Panc1 (cell line): Measurements from ENCODE around the gene PHEX. TPM values are rescaled to one million over a fixed set of nuclear protein-coding genes. Genes with fewer than 3 reads are reported as not detected.

Experiments used
- ATAC-seq: fragments of 200-7000 bp; cut with Tn5 transposase; 2 replicates; pipeline ENCODE4 v1.9.1; 2020; ENCODE audit warnings: mild to moderate bottlenecking, moderate library complexity
- BruUV-seq: library from RNA; stranded (reverse); fragments of 400-500 nt; replicated peaks from 2 replicates; lab custom pipeline; 2021; lab: Mats Ljungman, UMichigan
- CTCF ChIA-PET: fragments of 300-600 bp; sonication (Branson Sonifier 250); formaldehyde crosslinking; loops from one replicate; lab custom pipeline; 2022; ENCODE audit warnings: antibody characterized with exemption; lab: Charles Lee
- POLR2A ChIA-PET: fragments of 300-600 bp; sonication (Branson Sonifier 250); formaldehyde crosslinking; loops from one replicate; lab custom pipeline; 2022; ENCODE audit warnings: antibody characterized with exemption; lab: Charles Lee
- DNase-seq: peaks from one replicate; pipeline ENCODE4 v3.0.0-alpha.2; 2010; ENCODE audit warnings: low read depth, low spot score
- H3K27ac ChIP-seq: 2 replicates; pipeline ENCODE4 v1.5.1; 2011; ENCODE audit warnings: mild to moderate bottlenecking, low read length, inconsistent platforms
- H3K27me3 ChIP-seq: fragments of 200-500 bp; sonication (Bioruptor generic); 2 replicates; pipeline ENCODE4 v1.6.0; 2014; ENCODE audit warnings: low read length, inconsistent platforms; ENCODE audit not compliant: control insufficient read depth, insufficient read depth
- H3K36me3 ChIP-seq: fragments of 200-500 bp; sonication (Bioruptor generic); 2 replicates; pipeline ENCODE4 v1.5.1; 2014; ENCODE audit warnings: inconsistent platforms, mild to moderate bottlenecking, low read length, moderate library complexity; ENCODE audit not compliant: control insufficient read depth, insufficient read depth
- H3K4me1 ChIP-seq: 2 replicates; pipeline ENCODE4 v1.5.1; 2011; ENCODE audit warnings: inconsistent platforms, mild to moderate bottlenecking, low read length, moderate library complexity; ENCODE audit not compliant: control insufficient read depth, insufficient read depth
- H3K4me3 ChIP-seq, 2 experiments: 2 replicates each; pipeline ENCODE4 v1.5.1; 2011 to 2012; ENCODE audit warnings: low read depth in 2 of 2, low read length in 2 of 2, mild to moderate bottlenecking in 2 of 2, inconsistent platforms in 1 of 2, moderate library complexity in 1 of 2
- H3K9me3 ChIP-seq: fragments of 200-500 bp; sonication (Bioruptor generic); 2 replicates; pipeline ENCODE4 v1.5.1; 2014; ENCODE audit warnings: low read depth, mild to moderate bottlenecking, inconsistent platforms, low read length, moderate library complexity; ENCODE audit not compliant: control insufficient read depth, insufficient read depth
- CTCF ChIP-seq: fragments of 450-650 bp; IDR thresholded peaks from 2 replicates; pipeline ENCODE4 v1.5.1; 2017; ENCODE audit warnings: mild to moderate bottlenecking
- POLR2AphosphoS5 ChIP-seq: IDR thresholded peaks from 2 replicates; pipeline ENCODE4 v1.6.1; 2012; ENCODE audit warnings: mild to moderate bottlenecking, low read depth, low read length, moderate library complexity
- REST ChIP-seq, 2 experiments: IDR thresholded peaks; 2 replicates each; pipeline ENCODE4 v1.6.1; 2011 to 2012; ENCODE audit warnings: low read depth in 2 of 2, control low read depth in 1 of 2, low read length in 1 of 2, mild to moderate bottlenecking in 1 of 2, moderate library complexity in 1 of 2; ENCODE audit not compliant: insufficient read depth in 1 of 2
- SIN3A ChIP-seq: IDR thresholded peaks from 2 replicates; pipeline ENCODE4 v1.6.1; 2012; ENCODE audit warnings: low read depth, mild to moderate bottlenecking, low read length, moderate library complexity, borderline replicate concordance; ENCODE audit not compliant: insufficient read depth
- TCF7L2 ChIP-seq: IDR thresholded peaks from 2 replicates; pipeline ENCODE4 v1.6.1; 2011; ENCODE audit warnings: mild to moderate bottlenecking, low read depth, low read length, inconsistent platforms
- in situ Hi-C: cut with HindIII; loops from 2 replicates; pipeline ENCODE4 v1.10.0; 2016; ENCODE audit warnings: low sequenced_read_pairs, low pct_unique_long_range_greater_than_20kb
- intact Hi-C: fragments of 100-400 bp; cut with micrococcal nuclease; formaldehyde crosslinking; loops from one replicate; pipeline ENCODE4 v1.10.0; 2022; ENCODE audit not compliant: unreplicated experiment
- total RNA-seq: library from RNA; stranded (reverse); gene quantifications from one replicate; pipeline ENCODE4 v1.2.1, GENCODE V29; 2021; ENCODE audit not compliant: unreplicated experiment

Gene PHEX
- total RNA-seq, 1 experiment from 2014 or later = 0.23 TPM

- TF ChIP-seq TCF7L2 (no peak), POLR2AphosphoS5 (no peak), REST (IDR thresholded peaks at IDR 0.05; ENCODE audit: insufficient read depth in 1 of 2, low read depth in 2 of 2, low read length in 1 of 2) (no peak), CTCF (no peak), SIN3A (no peak)
- no peaks in the 10 kb centered on the region for H3K27me3 ChIP-seq
- H3K27ac ChIP-seq = no peak overlapping the region
- ATAC-seq = no peak
- in situ Hi-C loops (no loop called here), intact Hi-C loops (no loop called here)
- CTCF ChIA-PET = no interaction called here
- H3K9me3 ChIP-seq = no peaks in the 10 kb centered on the region
- no peak overlapping the region for H3K4me3 ChIP-seq
- no peaks in the 10 kb centered on the region for H3K36me3 ChIP-seq
- no peak for DNase-seq
- POLR2A ChIA-PET = no interaction called here
- no TSS peak for BruUV-seq
- no peaks in the 10 kb centered on the region for H3K4me1 ChIP-seq
Measured at GRCh38 chrX:22155126-22155525, 123.0 kb downstream of the PHEX start.

- no peak for DNase-seq
- CTCF ChIA-PET = no interaction called here
- Histone ChIP-seq H3K4me3 (no peak overlapping the region), H3K36me3 (no peaks in the 10 kb centered on the region), H3K4me1 (no peaks in the 10 kb centered on the region), H3K9me3 (no peaks in the 10 kb centered on the region), H3K27me3 (no peaks in the 10 kb centered on the region), H3K27ac (no peak overlapping the region)
- TF ChIP-seq POLR2AphosphoS5 (no peak), CTCF (no peak)
- POLR2A ChIA-PET = no interaction called here
- BruUV-seq = no TSS peak
- ATAC-seq = no peak
- in situ Hi-C loops = no loop called here
- intact Hi-C loops = no loop called here
Measured at GRCh38 chrX:22159071-22159470, 126.9 kb downstream of the PHEX start.

DNA sequence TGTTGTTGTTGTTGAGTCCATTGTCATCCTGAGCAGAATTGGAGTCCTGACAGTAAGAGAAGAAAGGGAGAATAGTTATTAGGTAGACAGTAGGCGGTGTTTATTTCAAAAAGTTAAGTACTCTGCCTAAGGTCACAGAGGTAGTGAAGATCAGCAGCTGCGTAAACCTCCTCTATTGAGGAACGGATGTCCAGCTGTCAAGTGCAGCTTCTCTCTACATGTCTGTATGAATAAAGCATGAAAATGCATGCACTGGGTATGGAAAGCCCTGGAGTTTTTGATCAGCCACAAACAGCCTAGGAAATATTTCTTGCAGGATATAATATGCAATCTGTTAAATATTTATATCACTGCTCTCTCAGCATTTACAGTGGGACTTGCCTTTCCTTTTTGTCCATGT, 131.2 kb downstream of the PHEX start:
- in situ Hi-C loops = no loop called here
- no peak for ATAC-seq
- ChIA-PET CTCF (no interaction called here), POLR2A (no interaction called here)
- no peaks in the 10 kb centered on the region for H3K9me3 ChIP-seq
- no peak overlapping the region for H3K27ac ChIP-seq
- TF ChIP-seq REST (IDR thresholded peaks at IDR 0.05; ENCODE audit: insufficient read depth in 1 of 2, low read depth in 2 of 2, low read length in 1 of 2) = no peak
- no peak for TF ChIP-seq SIN3A
- TF ChIP-seq CTCF = no peak
- TF ChIP-seq POLR2AphosphoS5 = no peak
- no peak for TF ChIP-seq TCF7L2
- BruUV-seq = no TSS peak
- H3K36me3 ChIP-seq = no peaks in the 10 kb centered on the region
- intact Hi-C loops = no loop called here
- no peaks in the 10 kb centered on the region for H3K4me1 ChIP-seq
- no peaks in the 10 kb centered on the region for H3K27me3 ChIP-seq
- DNase-seq = no peak
- no peak overlapping the region for H3K4me3 ChIP-seq
